ENCODE measurements around the gene KCNK1.

The KCNK1 gene

DNA sequence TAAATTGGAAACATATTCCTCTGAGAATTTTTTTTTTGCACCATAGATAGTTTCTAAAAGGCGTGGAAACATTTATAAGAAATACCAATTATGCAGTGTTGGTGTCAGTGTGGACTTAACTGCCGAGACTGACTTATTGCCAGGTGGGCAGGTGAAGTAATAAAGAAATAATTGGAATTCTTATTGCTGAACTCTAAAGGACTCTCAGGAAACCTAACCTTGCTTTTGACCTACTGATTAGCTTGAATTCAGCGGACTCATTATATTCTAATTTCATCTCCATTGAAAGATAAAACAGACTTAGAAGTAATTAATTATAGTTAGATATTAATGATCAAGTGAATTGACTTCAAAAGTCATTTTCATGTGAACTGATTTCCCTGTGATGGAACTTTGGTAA lies 26.3 kb downstream of the KCNK1 start:
- DNase-seq = no peak

DNA sequence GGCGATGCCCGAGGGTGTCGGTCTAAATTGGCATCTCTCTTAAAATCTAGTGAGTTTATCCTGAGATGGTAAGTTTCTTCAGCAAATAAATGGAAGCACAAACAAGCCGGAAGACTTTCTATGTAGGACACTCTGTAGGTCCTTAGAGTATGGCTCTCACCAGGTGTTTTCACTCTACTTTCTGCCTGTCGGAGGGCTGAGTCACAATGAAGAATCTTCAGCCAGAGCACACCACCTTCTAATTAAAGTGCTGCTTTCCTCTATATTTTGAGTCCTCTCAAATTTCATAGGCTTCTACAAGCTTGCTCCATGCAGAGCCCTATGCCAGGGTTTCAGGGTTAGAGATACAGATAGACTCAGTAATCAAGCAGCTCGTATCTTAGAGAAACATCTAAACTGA lies 27.1 kb downstream of the KCNK1 start:
- DNase-seq = no peak

DNA sequence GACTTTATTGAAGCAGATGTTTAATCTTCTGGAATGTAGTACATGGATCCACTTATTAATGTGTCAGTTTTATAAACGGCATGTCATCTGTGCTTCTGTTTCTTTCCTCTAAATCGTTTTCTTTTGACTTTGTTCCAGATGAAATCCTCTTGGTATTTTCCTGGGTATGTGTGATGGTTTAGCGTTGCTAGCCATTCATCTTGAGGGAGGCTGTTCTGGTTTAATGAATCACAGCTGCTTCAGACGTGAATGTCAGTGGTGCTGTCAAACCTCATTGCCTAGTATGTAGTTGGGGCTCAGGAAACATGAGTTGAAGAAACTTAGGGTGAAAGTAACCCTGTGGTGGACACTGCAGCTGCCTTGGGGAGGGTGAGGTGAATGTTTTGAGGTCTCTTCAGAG lies 33.2 kb downstream of the KCNK1 start:
- no peak for DNase-seq

DNA sequence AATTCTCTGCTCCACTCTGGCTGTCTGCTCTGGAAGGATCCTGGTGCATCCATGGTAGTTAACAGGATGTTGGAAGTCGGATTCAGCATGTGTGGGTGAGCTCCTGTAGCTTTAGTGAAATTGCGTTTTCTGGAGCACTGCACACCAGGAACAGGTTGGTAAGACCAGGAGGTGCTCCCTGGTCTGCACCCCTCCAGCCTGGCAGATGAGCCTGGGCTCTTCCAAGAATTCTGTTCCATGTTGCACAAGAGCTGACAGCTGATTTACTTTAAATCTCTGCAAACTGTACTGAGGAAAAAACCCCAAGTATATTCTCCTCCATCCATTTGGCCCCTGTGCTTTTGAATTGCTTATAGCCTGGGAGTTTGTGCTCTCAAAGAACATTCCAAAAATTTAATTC lies 33.7 kb downstream of the KCNK1 start:
- no peak for DNase-seq

DNA sequence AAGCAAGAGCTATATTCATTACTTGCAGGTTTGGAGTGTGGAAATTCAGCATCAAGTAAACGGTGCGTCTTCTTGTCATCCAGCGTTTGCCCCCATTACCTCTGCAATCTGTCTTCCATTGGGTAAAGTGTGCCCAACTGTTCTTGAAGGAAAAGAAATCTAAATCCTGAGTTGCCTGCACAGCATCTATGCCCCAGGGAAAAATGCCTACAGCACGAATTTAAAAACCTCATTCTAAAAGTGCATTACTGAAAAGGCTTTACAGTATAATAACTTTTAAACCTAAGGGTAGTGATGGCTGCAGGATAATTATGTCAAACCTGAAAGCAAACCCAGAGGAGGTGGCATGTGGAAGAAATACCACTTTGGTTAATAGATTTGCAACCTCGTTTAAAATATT lies 37.2 kb downstream of the KCNK1 start:
- DNase-seq = no peak

DNA sequence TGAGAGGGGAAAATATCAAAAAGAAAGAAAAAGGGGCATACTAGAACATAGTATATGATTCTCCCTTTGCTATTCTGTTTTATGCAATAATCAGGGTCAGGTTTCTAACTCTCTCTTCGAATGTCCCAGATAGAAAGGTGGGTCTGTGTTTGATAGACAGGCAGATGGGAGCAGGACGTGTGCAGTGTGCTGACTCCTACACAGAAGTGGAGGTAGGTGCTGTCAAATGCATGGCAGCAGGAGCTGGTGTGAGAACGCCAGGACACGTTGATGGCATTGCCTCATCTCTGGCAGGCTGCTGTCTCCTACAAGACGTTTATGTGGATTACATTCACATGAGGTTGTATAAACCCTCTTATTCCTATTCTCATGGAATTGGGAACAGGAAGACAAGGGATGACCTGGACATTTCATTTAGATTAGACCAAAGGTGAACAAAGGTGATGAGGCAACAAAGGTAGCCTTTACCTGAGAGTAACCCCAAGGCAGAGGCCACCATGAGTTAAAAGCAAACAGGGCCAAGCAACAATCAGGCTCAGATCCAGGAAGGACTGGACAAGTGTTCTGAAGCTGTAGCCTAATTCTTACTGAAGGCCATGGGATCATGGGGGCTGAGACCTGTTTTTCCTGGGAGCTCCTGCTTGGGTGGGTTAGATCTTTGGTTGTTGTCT lies 37.8 kb downstream of the KCNK1 start:
- DNase-seq = no peak

DNA sequence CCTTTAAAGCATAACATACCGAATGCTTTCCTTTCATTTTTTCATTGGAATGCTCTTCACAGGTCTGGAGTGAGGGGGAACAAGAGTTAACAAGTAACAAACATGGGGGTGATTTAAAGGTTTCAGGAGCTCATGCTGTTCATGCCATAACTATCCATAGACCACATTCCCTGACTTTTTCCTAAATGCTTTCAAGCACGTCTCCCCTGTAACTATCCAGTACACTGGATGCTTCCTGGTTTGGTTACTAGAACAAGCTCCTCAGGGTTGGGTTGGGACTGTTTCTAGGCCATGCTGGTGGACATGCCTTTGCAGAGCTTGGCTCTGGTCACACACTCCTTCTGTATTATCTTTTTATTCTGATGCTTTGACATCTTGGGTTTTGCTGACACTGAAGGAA lies 38.6 kb downstream of the KCNK1 start:
- DNase-seq = no peak

DNA sequence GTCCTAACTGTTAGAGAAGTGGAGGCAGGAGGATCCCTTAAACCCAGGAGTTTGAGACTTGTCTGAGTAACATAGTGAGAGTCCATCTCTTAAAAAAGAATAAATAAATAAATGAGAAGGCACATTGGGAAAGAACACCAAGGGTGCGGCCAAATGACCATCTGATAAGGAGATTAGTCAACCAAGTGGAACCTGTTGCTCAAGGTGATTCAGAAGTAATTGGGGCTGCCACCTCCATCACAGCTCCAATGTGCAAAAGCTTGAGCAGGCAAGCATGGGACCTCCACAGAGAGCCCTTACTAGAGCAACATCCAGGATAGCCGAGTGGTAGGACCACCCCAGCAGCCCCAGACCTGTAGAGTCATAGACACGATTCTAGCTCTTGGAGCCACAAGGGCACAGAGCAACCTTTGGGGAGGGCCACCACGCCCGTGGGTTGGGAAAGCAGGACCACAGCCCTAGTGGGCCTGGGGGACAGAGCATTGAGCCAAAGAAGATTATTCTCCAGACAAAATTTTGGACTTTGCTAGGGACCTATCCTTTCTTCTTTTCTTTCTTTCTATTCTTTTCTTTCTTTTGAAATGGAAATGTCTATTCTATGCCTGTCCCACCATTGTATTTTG lies 40.9 kb downstream of the KCNK1 start:
- no peak for DNase-seq

DNA sequence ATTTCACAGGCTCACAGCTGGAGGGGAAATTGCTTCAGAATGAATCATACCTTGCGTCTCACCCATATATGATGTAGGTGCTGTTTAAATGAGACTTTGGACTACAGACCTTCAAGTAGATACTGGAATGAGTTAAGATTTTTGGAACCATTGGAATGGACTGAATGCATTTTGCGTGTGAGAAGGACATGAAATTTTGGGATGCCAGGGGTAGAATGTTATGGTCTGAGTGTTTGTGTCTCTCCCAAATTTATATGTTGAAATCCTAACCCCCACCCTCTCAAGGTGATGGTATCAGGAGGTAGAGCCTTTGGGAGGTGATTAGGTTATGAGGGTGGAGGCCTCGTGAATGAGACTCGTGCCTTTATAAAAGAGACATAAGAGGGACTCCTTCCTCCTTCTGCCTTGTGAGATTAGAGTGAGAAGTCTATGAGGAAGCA lies 41.4 kb downstream of the KCNK1 start:
- DNase-seq = no peak

DNA sequence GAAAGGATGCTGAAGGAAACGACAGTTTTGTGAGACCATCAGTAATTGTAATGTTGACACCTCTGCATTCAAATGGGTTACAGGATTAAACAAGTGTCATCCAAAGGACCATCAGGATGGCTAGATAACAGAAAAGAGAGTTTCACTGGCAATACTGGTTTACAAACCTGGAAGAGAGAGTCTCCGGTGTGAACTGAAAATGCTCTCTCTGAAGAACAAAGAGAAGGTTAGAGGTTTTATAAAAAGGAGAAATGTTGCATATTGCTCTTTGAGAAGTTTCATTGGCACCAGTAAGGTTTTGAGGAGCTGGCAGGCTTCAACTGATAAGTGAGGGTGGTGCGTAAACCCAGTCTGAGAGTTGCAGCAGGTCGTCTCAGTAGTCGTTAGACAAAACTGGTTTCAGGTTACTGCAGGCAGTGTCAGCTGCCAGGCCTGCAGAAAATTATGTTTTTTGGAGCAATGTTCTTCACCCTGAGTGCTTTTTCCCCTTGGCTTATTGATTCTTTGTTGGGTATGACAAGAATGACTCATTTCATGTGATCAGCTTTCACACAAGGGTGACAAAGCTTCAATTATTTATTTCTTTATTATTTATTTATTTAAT lies 42.2 kb downstream of the KCNK1 start:
- DNase-seq = no peak

DNA sequence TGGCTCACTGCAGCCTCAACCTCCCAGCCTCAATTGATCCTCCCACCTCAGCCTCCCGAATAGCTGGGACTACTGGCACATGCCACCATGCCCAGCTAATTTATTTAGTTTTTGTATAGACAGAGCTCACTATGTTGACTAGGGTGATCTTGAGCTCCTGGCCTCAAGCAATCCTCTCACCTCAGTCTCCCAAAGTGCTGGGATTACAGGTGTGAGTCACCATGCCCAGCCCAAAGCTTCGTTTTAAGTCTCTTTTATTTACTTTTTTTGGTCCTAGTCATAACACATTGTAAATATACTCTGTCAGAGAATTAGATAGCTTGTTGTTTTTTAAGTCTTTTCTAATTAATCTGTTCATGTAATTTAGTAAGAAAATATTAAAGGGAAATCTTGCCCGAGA lies 42.8 kb downstream of the KCNK1 start:
- DNase-seq = no peak

DNA sequence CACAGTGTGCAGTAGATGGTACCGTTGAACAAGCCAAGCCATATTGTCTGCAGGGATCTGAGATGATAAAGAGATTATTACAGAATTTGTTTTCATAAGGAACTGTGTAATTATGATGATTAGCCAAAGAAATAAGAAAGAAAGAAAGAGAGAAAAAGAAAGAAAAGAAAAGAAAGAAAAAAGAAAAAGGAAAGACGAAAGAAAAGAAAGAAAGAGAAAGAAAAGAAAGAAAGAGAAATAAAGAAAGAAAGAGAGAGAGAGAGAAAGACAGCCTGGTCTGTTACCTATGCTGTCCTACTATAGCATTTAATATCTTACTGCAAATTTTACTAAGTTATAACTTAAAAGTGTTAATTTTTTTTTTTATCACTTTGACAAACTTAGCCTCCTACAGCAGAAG lies 43.6 kb downstream of the KCNK1 start:
- no peak for DNase-seq

DNA sequence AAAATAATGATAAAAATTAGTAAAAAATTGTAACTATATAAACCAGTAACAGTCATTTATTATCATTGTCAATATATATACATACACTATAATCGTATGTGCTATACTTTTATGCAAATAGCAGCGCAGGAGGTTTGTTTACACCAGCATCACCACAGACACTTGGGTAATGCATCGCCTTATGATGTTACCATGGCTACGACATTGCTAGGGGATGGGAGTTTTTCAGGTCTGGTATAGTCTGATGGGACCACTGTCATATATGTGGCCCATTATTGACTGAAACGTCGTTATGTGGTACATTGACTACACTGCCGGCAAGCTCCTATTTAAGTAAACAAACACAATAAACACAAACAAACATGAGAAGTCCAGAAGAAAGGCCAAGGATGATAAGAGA lies 45.6 kb downstream of the KCNK1 start:
- DNase-seq = no peak

DNA sequence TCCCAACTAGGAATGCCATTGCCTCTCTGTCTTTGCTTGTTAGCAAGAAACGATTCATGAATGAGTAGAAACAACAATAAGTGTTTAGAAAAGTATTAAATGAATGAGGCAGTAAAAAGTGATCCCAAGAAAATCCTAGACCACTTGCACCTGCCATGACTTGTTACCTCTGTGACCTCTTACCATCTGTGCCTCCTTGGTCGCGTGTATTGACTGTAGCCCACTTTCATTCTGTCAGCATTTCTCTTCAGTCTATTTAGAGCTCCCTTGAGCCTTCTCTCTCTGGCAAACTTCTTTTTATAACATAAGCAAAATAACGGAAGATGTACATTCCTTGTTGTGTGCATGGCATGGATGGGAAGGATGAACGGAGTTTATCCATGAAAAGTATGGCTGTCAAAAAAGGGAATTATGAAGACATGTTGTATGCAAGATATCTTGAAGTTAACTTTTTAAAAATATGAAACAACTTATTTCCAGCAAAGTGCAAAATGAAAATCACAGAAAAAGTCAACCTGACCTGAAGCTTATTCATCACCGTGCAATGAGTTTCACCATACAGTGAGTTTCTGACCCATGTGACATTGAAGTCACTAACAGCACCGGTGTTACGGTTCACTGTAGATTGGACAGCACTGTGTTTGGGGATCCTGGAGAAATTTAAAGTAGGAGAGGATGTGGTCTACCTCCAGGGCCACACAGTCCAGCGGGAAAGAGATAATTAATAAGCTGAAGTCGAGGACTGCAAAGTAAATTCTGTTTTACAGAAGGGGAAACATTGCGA lies 47.7 kb downstream of the KCNK1 start:
- DNase-seq = no peak

DNA sequence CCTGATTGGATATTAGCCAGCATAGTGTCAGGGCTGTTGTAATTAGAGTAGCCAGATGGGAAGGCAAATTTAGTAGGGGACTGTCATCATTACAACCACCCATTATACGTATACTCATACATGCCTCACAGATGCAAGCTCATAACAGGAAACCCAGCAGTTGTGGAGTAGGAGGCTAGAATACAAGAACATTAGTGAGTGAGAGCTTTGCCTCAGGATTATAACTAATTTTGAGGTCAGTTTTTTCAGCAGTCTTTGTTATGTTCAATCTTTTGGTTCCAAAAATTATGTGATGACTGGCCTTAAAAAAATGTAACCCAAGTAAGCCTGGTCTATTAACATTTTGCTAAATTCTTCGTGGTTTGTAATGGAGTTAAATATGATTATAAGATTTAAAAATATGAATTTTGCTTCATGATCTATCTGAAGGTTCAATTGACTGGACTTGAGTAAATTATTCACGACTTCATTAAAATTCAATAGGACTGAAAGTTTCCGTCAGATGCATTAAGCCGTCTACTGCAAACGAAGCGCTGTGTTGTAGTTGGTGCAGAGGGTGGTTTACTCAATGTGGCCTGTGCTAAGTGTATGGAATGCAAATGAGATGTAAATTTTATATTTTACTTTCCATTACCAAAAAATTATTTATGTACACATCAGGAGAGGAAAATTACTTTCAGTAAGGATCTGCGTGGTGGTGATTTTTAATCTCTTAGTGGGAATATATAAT lies 48.8 kb downstream of the KCNK1 start:
- DNase-seq = no peak

DNA sequence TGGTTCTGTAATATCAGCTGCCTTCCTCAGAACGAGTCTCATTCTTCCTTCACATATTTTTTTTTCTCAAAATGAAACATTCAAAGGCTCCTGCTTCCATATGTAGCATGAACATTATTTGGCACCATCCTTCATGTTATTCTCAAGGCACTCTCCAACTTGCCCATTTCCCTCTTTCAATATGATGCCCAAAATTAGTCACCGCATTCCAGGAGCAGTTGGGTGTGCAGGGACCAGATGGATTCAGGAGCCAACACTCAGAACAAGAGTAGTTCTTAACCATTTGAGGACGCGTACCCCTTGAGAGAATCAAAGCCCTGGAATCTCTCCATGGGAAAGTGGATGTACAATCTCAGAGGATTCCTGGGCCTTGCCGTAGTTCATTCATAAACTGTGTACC lies 50.3 kb downstream of the KCNK1 start:
- no peak for DNase-seq

DNA sequence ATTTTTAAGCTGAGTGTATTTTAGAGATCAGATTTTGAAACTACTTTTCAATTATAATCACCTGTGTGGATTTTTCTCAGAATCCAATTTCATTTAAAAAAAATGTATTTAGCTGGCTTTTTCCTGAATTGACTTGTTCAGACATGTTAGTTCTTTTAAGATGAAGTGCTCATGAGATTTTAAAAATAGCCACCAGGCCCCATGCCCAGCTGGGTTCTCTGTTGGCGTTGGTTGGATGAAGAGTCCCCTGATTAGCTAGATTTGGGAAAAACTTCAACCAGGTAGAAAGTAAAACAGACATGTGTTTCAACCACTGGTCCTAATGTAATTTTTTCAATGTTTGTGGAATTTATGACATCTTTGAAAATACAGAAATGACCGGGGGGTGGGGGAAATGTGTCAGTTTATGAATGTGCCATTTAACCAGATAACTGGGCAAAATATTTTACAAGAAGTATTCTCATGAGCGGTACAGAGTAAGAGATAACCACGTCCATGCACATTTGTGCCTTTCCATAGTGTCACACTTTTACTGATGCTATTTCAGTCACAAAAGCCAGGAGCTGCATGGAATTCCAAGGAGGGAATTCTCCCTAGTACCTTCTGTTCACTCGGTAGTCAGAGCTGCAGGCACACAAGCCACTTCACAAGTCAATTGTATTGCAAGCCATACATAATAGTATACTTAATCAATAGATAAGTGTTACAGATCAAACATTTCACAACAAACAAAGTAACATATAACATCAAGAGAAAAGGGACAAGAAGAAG lies 51.1 kb downstream of the KCNK1 start:
- no peak for DNase-seq

DNA sequence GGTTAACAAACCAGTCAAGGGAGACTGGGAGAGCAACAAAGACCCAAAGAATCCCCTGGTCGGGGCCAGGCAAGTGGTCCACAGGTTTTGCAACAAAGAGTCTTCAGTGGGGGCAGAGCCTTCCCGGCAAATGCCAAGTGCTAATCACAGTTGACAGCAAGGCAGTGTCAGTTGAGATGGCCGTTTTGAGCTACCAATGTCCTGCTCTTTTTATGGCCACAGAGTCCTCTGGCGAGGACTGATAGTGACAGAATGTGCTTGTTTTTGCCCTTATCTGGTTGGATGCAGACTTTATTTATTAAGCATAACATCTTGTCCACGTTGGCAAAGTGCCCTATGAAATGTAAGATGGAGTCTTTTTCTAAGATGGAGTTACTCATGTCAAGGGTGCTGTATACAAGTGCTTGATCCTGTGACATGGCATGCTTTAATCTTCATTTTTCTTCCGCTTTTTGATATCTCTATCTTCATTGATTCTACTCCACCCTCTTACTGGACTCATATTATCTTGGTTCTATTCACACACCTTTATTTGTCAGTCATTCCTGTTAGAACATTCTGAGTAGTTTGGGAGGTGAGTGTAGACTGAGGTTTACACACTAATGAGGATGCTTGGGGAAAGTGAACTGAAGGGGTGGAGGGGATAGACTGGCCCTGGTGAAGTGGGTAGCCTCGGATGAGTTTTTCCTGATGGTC lies 51.8 kb downstream of the KCNK1 start:
- no peak for DNase-seq

DNA sequence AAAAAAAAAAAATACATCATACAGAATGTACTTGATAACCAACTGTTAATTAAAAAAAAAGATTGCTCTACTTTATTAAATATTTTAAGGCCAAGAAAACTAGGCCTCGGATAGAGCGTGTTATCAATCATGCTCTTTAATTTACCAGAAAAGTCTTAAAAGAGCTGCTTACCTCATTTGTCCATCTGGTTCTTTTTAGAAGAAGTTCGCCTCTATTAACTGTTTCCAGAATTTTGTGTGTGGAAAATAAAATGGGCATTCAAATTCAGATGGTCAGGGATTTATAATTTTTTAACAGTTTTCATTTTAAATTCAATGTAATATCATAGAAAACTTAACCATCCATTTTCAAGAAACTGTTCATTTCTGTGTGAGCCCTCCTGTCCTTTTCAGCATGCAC lies 53.8 kb downstream of the KCNK1 start:
- no peak for DNase-seq

DNA sequence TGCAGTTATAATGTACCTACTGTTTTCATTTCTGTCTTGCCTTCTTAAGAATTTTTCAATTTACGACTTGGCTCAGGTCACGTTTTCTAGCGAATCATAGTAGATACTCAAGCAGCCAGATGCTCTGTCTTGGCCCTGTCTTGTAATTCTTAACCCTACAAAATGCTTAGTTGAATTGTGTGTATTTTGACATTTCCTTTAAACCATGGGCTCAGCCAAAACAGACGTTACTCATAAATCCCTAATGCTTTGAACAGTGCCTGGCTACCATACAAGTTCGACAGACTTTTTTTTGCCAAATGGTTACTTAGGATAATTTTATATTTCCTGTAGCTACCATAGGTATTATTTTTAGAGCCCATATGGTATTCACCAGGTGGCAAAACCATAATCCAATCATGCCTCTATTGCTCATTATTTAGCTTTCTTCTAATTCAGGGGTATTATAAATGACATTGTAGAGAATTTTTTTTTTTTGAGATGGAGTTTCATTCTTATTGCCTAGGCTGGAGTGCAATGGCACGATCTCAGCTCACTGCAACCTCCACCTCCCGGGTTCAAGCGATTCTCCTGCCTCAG lies 54.3 kb downstream of the KCNK1 start:
- no peak for DNase-seq

DNA sequence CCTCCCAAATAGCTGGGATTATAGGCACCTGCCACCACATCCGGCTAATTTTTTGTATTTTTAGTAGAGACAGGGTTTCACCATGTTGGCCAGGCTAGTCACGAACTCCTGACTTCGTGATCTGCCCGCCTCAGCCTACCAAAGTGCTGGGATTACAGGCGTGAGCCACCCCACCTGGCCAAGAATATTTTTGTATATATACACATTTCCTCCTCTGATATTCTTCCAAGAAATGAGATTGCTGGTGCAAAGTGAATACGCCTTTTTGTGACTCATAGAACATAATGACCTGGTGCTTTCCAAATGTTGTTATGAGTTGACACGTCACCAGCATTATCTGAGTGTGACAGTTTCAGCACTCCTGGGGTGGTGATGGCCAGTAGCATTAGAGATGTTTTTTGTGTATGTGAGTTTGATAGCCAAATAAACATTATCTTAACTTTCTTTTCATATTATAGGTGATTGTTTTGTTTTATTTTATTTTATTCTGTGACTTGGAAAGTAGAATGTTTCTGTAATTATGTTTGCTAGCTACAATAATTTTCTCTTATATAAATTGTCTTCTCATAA lies 54.9 kb downstream of the KCNK1 start:
- DNase-seq = no peak

Measured in stimulated activated naive CD4-positive, alpha-beta T cell (primary cell).